Endothelial cell of umbilical vein (primary cell): Measurements from ENCODE around the gene TEX11. TPM values are rescaled to one million over a fixed set of nuclear protein-coding genes. Genes with fewer than 3 reads are reported as not detected.
"Not testable (repeated sequence)": the region's sequence is repeated elsewhere in the genome, so short reads cannot be mapped to it uniquely, and the experiment has no call there.

Source experiments
- BruUV-seq: library from RNA; stranded (reverse); fragments of 400-500 nt; replicated peaks from 2 replicates; lab custom pipeline; 2021; lab: Mats Ljungman, UMichigan
- CTCF ChIA-PET: fragments of 300-600, 350-600 bp; sonication (Branson Sonifier 250); formaldehyde crosslinking; loops from one replicate; lab custom pipeline; 2021; ENCODE audit warnings: antibody characterized with exemption, inconsistent platforms; lab: Charles Lee
- POLR2A ChIA-PET: fragments of 300-600, 350-600 bp; sonication (Branson Sonifier 250); formaldehyde crosslinking; loops from one replicate; lab custom pipeline; 2021; ENCODE audit warnings: antibody characterized with exemption, inconsistent platforms; lab: Charles Lee
- DNase-seq: peaks from one replicate; pipeline ENCODE4 v3.0.0-alpha.2; 2011; ENCODE audit warnings: low read depth, low spot score
- FAIRE-seq: peaks from 2 replicates; lab custom pipeline; 2011; peaks lifted over from hg19 to GRCh38; lab: Jason Lieb, UNC
- H2AFZ ChIP-seq: 2 replicates; pipeline ENCODE4 v1.6.0; 2012; ENCODE audit warnings: low read depth, low read length, control low read depth, inconsistent platforms
- H3K27ac ChIP-seq: 2 replicates; pipeline ENCODE4 v1.5.1; 2011; ENCODE audit warnings: low read depth, mild to moderate bottlenecking, control low read depth, low read length, moderate library complexity; ENCODE audit not compliant: insufficient read depth
- H3K27me3 ChIP-seq, 2 experiments: 2 replicates each; pipeline versions ENCODE4 v1.6.0 to v1.6.1; 2011; ENCODE audit warnings: low read length in 2 of 2, mixed read lengths in 1 of 2; ENCODE audit not compliant: control insufficient read depth in 2 of 2, insufficient read depth in 2 of 2
- H3K36me3 ChIP-seq, 2 experiments: 2 replicates in 1 of 2; 3 replicates in 1 of 2; pipeline ENCODE4 v1.5.1; 2011; ENCODE audit warnings: low read length in 2 of 2, mild to moderate bottlenecking in 1 of 2, moderate library complexity in 1 of 2; ENCODE audit not compliant: control insufficient read depth in 2 of 2, insufficient read depth in 2 of 2; ENCODE audit errors: extremely low read depth in 1 of 2
- H3K4me1 ChIP-seq: 3 replicates; pipeline ENCODE4 v1.5.1; 2011; ENCODE audit warnings: mild to moderate bottlenecking, low read length; ENCODE audit not compliant: control insufficient read depth, insufficient read depth; ENCODE audit errors: extremely low read depth
- H3K4me2 ChIP-seq: 2 replicates; pipeline ENCODE4 v1.6.1; 2011; ENCODE audit warnings: low read length, control low read depth, mixed read lengths; ENCODE audit not compliant: insufficient read depth
- H3K4me3 ChIP-seq, 3 experiments: fragments of 200-600 bp in 1 of 3; sonication (generic), shearing (Covaris generic) in 1 of 3; replicated peaks in 1 of 3; 2 replicates each; pipeline ENCODE4 v1.5.1; 2011 to 2016; ENCODE audit warnings: control low read depth in 3 of 3, low read length in 3 of 3, mild to moderate bottlenecking in 2 of 3, inconsistent platforms in 1 of 3, low read depth in 1 of 3, moderate library complexity in 1 of 3; ENCODE audit not compliant: insufficient read depth in 1 of 3
- H3K79me2 ChIP-seq: 2 replicates; pipeline ENCODE4 v1.6.0; 2012; ENCODE audit warnings: low read length, inconsistent platforms; ENCODE audit not compliant: control insufficient read depth, insufficient read depth
- H3K9ac ChIP-seq: replicated peaks from 2 replicates; pipeline ENCODE3; 2011; ENCODE audit warnings: low read length, control low read depth; ENCODE audit not compliant: insufficient read depth; ENCODE audit errors: extremely low read depth
- H3K9me1 ChIP-seq: replicated peaks from 3 replicates; pipeline ENCODE4 v1.6.0; 2011; ENCODE audit warnings: mild to moderate bottlenecking, low read length; ENCODE audit not compliant: control insufficient read depth, insufficient read depth; ENCODE audit errors: extremely low read depth
- H3K9me3 ChIP-seq: replicated peaks from 2 replicates; pipeline ENCODE4 v1.5.1; 2012; ENCODE audit warnings: low read length, inconsistent platforms; ENCODE audit not compliant: control insufficient read depth, insufficient read depth
- H4K20me1 ChIP-seq: replicated peaks from 2 replicates; pipeline ENCODE3; 2011; ENCODE audit warnings: mild to moderate bottlenecking, low read length; ENCODE audit not compliant: control insufficient read depth, insufficient read depth; ENCODE audit errors: extremely low read depth
- CTCF ChIP-seq, 2 donors: IDR thresholded peaks; 1 replicate in 1 of 2; 2 replicates in 1 of 2; pipeline ENCODE4 v1.5.1; 2011; ENCODE audit warnings: low read length in 2 of 2, mild to moderate bottlenecking in 2 of 2, moderate library complexity in 2 of 2, control low read depth in 1 of 2, inconsistent platforms in 1 of 2, low read depth in 1 of 2; ENCODE audit not compliant: insufficient read depth in 1 of 2; ENCODE audit errors: extremely low read depth in 1 of 2
- FOS ChIP-seq: IDR thresholded peaks from 2 replicates; pipeline ENCODE4 v1.6.1; 2011; ENCODE audit warnings: mild to moderate bottlenecking, low read length, moderate library complexity, borderline replicate concordance; ENCODE audit not compliant: insufficient read depth
- MYC ChIP-seq: IDR thresholded peaks from one replicate; pipeline ENCODE4 v1.6.1; 2011; ENCODE audit warnings: mild to moderate bottlenecking, low read depth, low read length
- POLR2AphosphoS5 ChIP-seq: IDR thresholded peaks from 2 replicates; pipeline ENCODE4 v1.6.1; 2012; ENCODE audit warnings: low read depth, mild to moderate bottlenecking, control low read depth, low read length, moderate library complexity; ENCODE audit not compliant: insufficient read depth
- dilution Hi-C: fragments of 300-500 bp; cut with MboI; formaldehyde crosslinking; loops from one replicate; pipeline ENCODE4 v1.15.0; 2019; ENCODE audit warnings: low sequenced_read_pairs; ENCODE audit not compliant: extremely low pct_ligation_motif_present
- intact Hi-C: fragments of 100-400 bp; cut with micrococcal nuclease; formaldehyde crosslinking; loops from one replicate; pipeline ENCODE4 v1.10.0; 2022
- polyA plus RNA-seq, 4 experiments: library from polyadenylated mRNA; depleted of rRNA in 3 of 4; stranded (reverse) in 3 of 4; unstranded in 1 of 4; fragments of >200 nt; gene quantifications; 2 replicates each; pipeline versions ENCODE4 v1.2.1 to v1.2.3, GENCODE V29; 2011 to 2012; ENCODE audit warnings: missing spikeins in 1 of 4
- total RNA-seq: library from RNA; stranded (reverse); gene quantifications from 2 replicates; pipeline ENCODE4 v1.2.3, GENCODE V29; 2021

Gene TEX11
- total and polyA plus RNA-seq, 2 donors (not counting 3 experiments of a cell fraction or from before 2014, with no cell fraction given), result not detected

GRCh38 chrX:70664726-70665125 is 243.8 kb downstream of the TEX11 start:
- intact Hi-C loops (loop anchor here (1.0 kb wide), 1 partner anchor 212 kb away; no protein-coding TSS in a partner anchor), dilution Hi-C loops (no loop called here)
- Histone ChIP-seq H3K4me1 (no peaks in the 10 kb centered on the region), H3K9me1 (no peaks in the 10 kb centered on the region), H3K9me3 (no peaks in the 10 kb centered on the region), H3K79me2 (no peaks in the 10 kb centered on the region), H2AFZ (no peak overlapping the region), H3K4me2 (no peak overlapping the region), H4K20me1 (no peaks in the 10 kb centered on the region), H3K36me3 (no peaks in the 10 kb centered on the region), H3K27ac (no peak overlapping the region), H3K9ac (no peak overlapping the region), H3K27me3 (no peaks in the 10 kb centered on the region), H3K4me3 (no peak overlapping the region)
- ChIA-PET CTCF (interaction anchor here (0.6 to 3.4 kb wide), 15 partner anchors 8 to 567 kb away, joined by 3 to 43 read pairs (median 3); partner anchors contain the start of gene GDPD2), POLR2A (no interaction called here)
- DNase-seq, result peak; percentile 13
- peak; percentile 55 for FAIRE-seq
- no TSS peak for BruUV-seq
- TF ChIP-seq POLR2AphosphoS5 (no peak), FOS (no peak), MYC (no peak), CTCF (IDR thresholded peaks at IDR 0.05; ENCODE audit: extremely low read depth in 1 of 2, insufficient read depth in 1 of 2, low read depth in 1 of 2, low read length in 2 of 2) (peak in 1 of 2 donors; percentile 13)

- H3K79me2 ChIP-seq, H3K9me3 ChIP-seq, H3K27me3 ChIP-seq, DNase-seq, H4K20me1 ChIP-seq, POLR2A ChIA-PET, FAIRE-seq, H3K27ac ChIP-seq, H3K9ac ChIP-seq, intact Hi-C loops, H3K9me1 ChIP-seq, CTCF ChIA-PET, H3K36me3 ChIP-seq, H2AFZ ChIP-seq, H3K4me1 ChIP-seq, H3K4me2 ChIP-seq, H3K4me3 ChIP-seq, dilution Hi-C loops, BruUV-seq: not testable (repeated sequence)
Measured at GRCh38 chrX:70661124-70661523, 247.4 kb downstream of the TEX11 start.

GRCh38 chrX:70657546-70657945 is 251.0 kb downstream of the TEX11 start:
- intact Hi-C loops, H3K27ac ChIP-seq, POLR2A ChIA-PET, H3K4me1 ChIP-seq, H3K4me3 ChIP-seq, FAIRE-seq, H3K79me2 ChIP-seq, CTCF ChIA-PET, H2AFZ ChIP-seq, H3K9ac ChIP-seq, H4K20me1 ChIP-seq, DNase-seq, H3K9me1 ChIP-seq, H3K4me2 ChIP-seq, H3K9me3 ChIP-seq, BruUV-seq, H3K27me3 ChIP-seq, dilution Hi-C loops, H3K36me3 ChIP-seq: not testable (repeated sequence)
